Neural cell (in vitro differentiated cells): ENCODE data around the gene TMCO4.

ENCODE experiments used
- EP300 ChIP-seq: fragments of 450-650 bp; conservative IDR thresholded peaks from 2 replicates; pipeline ENCODE4 v1.6.1; 2014; ENCODE audit warnings: antibody characterized with exemption, mild to moderate bottlenecking, moderate library complexity; ENCODE audit not compliant: poor library complexity, severe bottlenecking
- RAD21 ChIP-seq: fragments of 450-650 bp; conservative IDR thresholded peaks from 2 replicates; pipeline ENCODE4 v1.6.1; 2014; ENCODE audit warnings: antibody characterized with exemption, mild to moderate bottlenecking, moderate library complexity
- TF ChIP-seq, protein P1 (sequence below): fragments of 450-650 bp; IDR thresholded peaks from 2 replicates; pipeline ENCODE4 v1.5.1; 2014; ENCODE audit warnings: antibody characterized with exemption, mild to moderate bottlenecking, moderate library complexity; ENCODE audit not compliant: poor library complexity, severe bottlenecking

DNA sequence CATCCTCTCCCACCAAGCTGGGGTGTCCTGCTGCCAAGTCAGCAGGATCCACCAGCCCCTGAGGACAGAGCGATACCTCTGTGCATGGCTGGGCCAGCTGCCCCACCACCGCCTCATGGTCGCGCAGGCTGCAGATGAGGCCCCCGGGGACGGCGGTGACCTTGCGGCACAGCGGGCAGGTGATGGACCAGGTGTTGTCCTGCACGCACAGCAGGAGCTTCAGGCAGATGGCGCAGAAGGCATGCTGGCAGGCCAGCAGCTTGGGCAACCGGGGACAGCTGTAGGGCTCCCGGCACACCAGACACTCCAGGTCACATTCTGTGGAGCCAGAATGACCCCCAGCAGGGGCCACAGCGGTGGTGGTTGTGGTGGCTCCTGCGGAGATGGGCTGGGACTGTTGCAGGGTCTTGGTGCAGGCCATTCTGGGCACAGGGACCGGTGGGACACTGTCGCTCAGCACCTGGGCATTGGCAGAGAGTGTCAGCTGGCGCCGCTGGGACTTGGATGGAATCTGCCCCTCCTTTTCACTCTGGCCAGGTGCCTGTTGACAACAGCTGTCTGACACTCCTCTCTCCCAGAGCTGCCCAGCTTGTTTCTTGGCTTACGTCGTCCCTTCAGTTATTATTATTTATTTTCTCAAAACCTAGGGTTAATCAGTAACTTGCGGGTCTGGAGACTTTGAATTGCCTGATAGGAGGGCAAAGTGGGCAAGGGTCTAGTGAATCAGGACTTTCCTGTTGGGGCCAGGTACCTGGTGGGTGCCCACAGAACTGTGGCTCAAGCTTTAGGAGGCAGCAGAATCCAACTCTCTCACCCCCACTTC, 15.2 kb upstream of the TMCO4 start, which contains the start of gene RNF186:
- TF ChIP-seq, protein P1, sequence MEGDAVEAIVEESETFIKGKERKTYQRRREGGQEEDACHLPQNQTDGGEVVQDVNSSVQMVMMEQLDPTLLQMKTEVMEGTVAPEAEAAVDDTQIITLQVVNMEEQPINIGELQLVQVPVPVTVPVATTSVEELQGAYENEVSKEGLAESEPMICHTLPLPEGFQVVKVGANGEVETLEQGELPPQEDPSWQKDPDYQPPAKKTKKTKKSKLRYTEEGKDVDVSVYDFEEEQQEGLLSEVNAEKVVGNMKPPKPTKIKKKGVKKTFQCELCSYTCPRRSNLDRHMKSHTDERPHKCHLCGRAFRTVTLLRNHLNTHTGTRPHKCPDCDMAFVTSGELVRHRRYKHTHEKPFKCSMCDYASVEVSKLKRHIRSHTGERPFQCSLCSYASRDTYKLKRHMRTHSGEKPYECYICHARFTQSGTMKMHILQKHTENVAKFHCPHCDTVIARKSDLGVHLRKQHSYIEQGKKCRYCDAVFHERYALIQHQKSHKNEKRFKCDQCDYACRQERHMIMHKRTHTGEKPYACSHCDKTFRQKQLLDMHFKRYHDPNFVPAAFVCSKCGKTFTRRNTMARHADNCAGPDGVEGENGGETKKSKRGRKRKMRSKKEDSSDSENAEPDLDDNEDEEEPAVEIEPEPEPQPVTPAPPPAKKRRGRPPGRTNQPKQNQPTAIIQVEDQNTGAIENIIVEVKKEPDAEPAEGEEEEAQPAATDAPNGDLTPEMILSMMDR, result no peak
- no peak for TF ChIP-seq RAD21
- TF ChIP-seq EP300, result no peak
